ENCODE measurements around the gene PPP5C.
A peak's percentile ranks its signal among the peaks of the same experiment; 100 is the strongest.
"Not testable (repeated sequence)": the region's sequence is repeated elsewhere in the genome, so short reads cannot be mapped to it uniquely, and the experiment has no call there.

Gene PPP5C

GRCh38 chr19:46387713-46388130, 40.8 kb downstream of the PPP5C start:
- DNase-seq, result no peak

- no peak for DNase-seq
These were observed 41.6 kb downstream of the PPP5C start for GRCh38 chr19:46388311-46389095.

- no peak for DNase-seq
These were observed 43.4 kb downstream of the PPP5C start for GRCh38 chr19:46390121-46390858.

GRCh38 chr19:46390866-46391265, 44.0 kb downstream of the PPP5C start:
- no peak for DNase-seq

GRCh38 chr19:46391296-46392251, 44.7 kb downstream of the PPP5C start:
- no peak for DNase-seq

GRCh38 chr19:46392252-46392801, 45.4 kb downstream of the PPP5C start:
- no peak for DNase-seq

GRCh38 chr19:46392837-46393236, 46.0 kb downstream of the PPP5C start:
- DNase-seq, result no peak

GRCh38 chr19:46393456-46394401, 46.8 kb downstream of the PPP5C start:
- no peak for DNase-seq

GRCh38 chr19:46394402-46394797, 47.5 kb downstream of the PPP5C start:
- no peak for DNase-seq

- not testable (repeated sequence) for DNase-seq
These were observed 51.1 kb downstream of the PPP5C start for GRCh38 chr19:46397801-46398479.

- no peak for DNase-seq
These were observed 55.8 kb downstream of the PPP5C start for GRCh38 chr19:46402725-46403124.

- DNase-seq, result peak; percentile 11
These were observed 57.3 kb downstream of the PPP5C start for GRCh38 chr19:46404055-46404752.

GRCh38 chr19:46404753-46405468, 58.0 kb downstream of the PPP5C start:
- DNase-seq, result no peak

GRCh38 chr19:46406976-46407375, 60.1 kb downstream of the PPP5C start:
- no peak for DNase-seq

GRCh38 chr19:46407856-46408663, 61.2 kb downstream of the PPP5C start:
- DNase-seq, result no peak

- no peak for DNase-seq
These were observed 61.8 kb downstream of the PPP5C start for GRCh38 chr19:46408664-46409039.

GRCh38 chr19:46409191-46409590, 62.3 kb downstream of the PPP5C start:
- DNase-seq, result no peak

GRCh38 chr19:46410205-46411087, 63.6 kb downstream of the PPP5C start:
- DNase-seq, result no peak

All from NCI-H526 treated with DMSO at 0.1 percent for 48 hours (cell line).